Astrocyte of the spinal cord (primary cell): ENCODE data around the gene SERGEF.

Experiments
- DNase-seq: peaks from one replicate; pipeline ENCODE4 v3.0.0; 2011; ENCODE audit warnings: low read depth, low spot score
- H3K4me3 ChIP-seq: 2 replicates; pipeline ENCODE4 v1.5.1; 2011; ENCODE audit warnings: low read depth, mild to moderate bottlenecking, low read length, moderate library complexity
- in situ Hi-C: cut with HindIII; loops from 2 replicates; pipeline ENCODE4 v1.10.0; 2017; ENCODE audit warnings: low sequenced_read_pairs
- TF ChIP-seq, protein P1 (sequence below): IDR thresholded peaks from 2 replicates; pipeline ENCODE4 v1.5.1; 2012; ENCODE audit warnings: low read depth, mild to moderate bottlenecking, low read length, inconsistent platforms

The SERGEF gene

DNA sequence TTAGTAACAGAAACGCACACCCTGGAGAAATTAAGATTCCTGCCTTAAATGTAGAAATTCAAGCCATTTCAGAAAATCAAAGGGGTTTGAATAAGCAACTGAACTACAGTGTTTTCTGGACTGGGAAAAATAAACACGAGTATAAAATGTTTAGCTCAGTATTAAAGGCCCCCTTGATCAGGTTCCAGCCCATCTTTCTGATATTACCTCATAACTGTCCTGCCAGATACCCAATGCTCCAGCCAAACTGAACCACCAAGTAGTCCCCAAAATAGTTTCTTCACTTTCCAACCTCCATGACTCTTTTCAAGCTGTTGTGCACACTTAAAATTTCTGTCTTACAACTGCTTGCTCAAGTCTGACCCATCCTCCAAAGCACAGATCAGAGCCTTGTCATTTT lies 54.4 kb downstream of the SERGEF start:
- TF ChIP-seq, protein P1, sequence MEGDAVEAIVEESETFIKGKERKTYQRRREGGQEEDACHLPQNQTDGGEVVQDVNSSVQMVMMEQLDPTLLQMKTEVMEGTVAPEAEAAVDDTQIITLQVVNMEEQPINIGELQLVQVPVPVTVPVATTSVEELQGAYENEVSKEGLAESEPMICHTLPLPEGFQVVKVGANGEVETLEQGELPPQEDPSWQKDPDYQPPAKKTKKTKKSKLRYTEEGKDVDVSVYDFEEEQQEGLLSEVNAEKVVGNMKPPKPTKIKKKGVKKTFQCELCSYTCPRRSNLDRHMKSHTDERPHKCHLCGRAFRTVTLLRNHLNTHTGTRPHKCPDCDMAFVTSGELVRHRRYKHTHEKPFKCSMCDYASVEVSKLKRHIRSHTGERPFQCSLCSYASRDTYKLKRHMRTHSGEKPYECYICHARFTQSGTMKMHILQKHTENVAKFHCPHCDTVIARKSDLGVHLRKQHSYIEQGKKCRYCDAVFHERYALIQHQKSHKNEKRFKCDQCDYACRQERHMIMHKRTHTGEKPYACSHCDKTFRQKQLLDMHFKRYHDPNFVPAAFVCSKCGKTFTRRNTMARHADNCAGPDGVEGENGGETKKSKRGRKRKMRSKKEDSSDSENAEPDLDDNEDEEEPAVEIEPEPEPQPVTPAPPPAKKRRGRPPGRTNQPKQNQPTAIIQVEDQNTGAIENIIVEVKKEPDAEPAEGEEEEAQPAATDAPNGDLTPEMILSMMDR, result no peak
- in situ Hi-C loops, result no loop called here
- no peak for DNase-seq
- no peak overlapping the region for H3K4me3 ChIP-seq

DNA sequence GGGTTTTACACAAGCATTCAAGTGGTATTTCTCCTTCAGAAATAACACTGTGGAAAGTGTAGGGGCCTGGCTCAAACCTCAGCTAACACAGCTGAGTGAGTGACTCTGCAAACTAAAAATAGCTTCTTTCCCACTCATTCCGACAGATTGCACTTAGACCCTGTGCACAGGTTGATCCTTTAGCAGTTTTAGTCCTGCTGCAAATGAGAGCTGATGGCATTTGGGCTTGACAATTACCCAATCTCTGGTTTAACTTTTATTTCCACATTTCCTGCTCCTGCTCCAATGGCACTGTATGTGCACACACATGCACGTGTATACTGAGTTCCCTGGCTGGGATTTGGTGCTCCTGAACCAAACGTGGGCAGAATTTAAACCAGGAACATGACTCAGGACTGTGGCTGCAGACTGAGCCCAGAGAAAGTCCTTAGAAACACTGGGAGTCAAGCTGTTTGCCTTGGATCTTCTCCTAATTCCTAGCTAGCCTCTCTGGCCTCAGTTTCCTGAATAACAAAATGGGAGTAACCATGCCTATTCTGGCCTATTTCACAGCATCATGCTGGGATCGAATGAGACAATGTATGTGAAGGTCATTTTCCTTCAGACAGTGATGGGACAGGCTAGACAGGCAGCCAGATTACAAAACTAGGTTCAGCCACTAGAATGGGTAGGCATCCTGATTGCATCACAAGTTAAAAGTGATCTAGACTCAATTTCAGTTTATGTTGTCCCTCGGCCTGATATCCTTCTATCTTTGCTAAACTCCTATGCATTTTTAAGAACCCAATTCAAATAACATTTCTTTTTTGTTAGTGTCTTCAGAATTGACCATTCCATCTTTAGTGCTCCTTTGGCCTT lies 58.2 kb downstream of the SERGEF start:
- TF ChIP-seq, protein P1, result no peak
- peak; percentile 19 for DNase-seq

DNA sequence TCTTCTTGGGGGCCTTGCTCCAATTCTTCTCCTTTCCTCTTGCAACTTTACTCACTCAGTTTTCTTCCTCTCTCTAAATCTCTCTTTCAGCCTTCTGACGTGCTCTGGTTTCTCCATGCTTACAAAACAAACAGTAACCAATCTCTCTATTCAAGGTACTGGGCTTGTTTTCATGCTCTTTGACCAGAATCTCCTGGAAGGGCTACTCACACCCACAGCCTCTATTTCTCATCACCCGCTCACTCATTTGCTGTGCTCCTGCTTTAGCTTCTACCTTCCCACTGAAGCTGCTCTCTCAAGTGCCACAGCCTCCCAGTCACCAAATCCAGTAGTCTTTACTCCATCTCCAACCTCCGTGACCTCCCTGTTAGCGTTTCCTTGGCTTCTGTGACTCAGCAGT lies 60.4 kb downstream of the SERGEF start:
- DNase-seq, result no peak
- TF ChIP-seq, protein P1, result no peak
- in situ Hi-C loops, result no loop called here
- no peak overlapping the region for H3K4me3 ChIP-seq

More for the DNA sequence above, 58.2 kb downstream of the SERGEF start:
- no peak overlapping the region for H3K4me3 ChIP-seq
- in situ Hi-C loops, result no loop called here

DNA sequence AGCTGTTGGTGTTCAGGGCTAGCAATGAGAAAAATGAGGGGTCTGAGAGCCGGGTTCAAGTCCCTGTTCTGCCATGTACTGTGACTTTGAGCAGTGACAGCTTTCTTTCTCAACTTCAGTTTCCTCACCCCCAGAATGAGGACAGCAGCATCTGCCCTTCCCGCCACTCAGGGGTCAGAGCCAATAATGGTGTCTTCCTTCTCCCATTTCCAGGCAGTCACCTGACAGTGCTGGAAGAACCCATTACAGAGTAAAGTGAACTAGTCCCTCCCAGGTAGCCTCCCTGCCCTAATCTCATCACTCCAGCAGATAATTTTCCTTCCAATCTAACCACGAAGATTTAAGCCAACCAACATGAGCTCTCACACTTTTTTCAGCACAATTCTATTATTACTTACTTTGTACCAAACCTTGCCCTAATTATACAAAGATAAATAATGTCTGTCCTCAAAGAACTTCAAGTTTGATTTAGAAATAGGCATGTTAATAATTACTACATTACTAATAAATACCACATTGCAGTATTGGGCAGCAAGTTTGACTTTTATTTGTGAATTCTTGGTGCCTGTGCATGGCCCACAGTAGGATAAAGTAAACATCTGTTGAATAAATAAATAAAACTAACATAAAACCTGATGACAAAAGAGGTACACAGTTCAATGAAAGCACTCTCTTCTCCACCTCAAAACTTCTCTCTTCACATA lies 61.0 kb downstream of the SERGEF start:
- in situ Hi-C loops, result no loop called here
- H3K4me3 ChIP-seq, result no peak overlapping the region
- DNase-seq, result no peak

DNA sequence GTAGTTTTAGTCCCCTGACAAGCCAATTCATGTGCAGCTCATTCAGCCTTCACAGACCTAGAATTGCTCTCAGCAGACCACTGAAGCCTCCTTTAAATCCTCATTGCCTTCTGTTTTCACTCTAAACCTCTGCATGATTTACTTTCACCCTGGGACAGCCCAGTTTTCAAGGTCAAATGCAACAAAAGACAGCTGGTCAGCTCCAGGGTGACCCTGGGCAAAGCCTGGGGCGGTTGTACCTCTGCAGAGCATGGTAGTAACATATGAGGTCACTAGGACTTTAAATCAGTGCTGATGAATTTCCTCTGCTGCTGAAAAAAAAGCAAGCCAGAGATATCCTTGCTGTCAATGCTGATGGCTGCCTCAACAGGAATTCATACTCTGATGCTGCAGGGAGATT lies 62.2 kb downstream of the SERGEF start:
- H3K4me3 ChIP-seq, result no peak overlapping the region
- TF ChIP-seq, protein P1, result no peak
- in situ Hi-C loops, result no loop called here
- DNase-seq, result no peak

More for the DNA sequence above, 61.0 kb downstream of the SERGEF start:
- TF ChIP-seq, protein P1, result no peak

DNA sequence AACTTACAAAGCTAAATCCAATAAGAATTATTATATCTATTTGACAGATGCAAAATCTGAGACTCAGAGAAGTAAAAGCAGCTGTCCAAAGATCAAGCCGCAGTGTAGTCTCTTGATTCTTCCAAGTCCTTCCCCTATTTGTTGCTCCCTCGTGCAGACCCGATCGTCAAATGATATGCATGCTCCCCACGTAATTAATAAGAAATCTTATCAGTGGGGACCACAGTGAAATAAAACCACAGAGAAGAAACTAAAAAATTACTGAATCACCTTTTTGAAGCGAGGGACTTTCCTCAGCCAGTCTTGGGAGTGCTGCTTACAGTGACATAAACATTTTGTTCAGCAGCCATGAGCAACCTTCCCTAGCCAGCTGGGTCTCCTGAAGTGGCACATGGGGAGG lies 64.6 kb downstream of the SERGEF start:
- H3K4me3 ChIP-seq, result no peak overlapping the region
- TF ChIP-seq, protein P1, result no peak
- in situ Hi-C loops, result no loop called here
- no peak for DNase-seq
